Type B pancreatic cell (in vitro differentiated cells): ENCODE measurements around the gene ADIRF. TPM values are rescaled to one million over a fixed set of nuclear protein-coding genes. Genes with fewer than 3 reads are reported as not detected.
"Not testable (repeated sequence)": the region's sequence is repeated elsewhere in the genome, so short reads cannot be mapped to it uniquely, and the experiment has no call there.

Experiments used
- DNase-seq: peaks from one replicate; pipeline ENCODE4 v3.0.0; 2021; ENCODE audit warnings: mixed read lengths; ENCODE audit not compliant: unreplicated experiment; ENCODE audit errors: extremely low spot score
- H3K27ac Mint-ChIP-seq: 2 replicates; pipeline ENCODE4 v1.8.0; 2021; ENCODE audit warnings: mild to moderate bottlenecking, mixed read lengths
- H3K27me3 Mint-ChIP-seq: 2 replicates; pipeline ENCODE4 v1.8.0; 2021; ENCODE audit warnings: mixed read lengths
- H3K36me3 Mint-ChIP-seq: 2 replicates; pipeline ENCODE4 v1.8.0; 2021; ENCODE audit warnings: mixed read lengths
- H3K4me1 Mint-ChIP-seq: one replicate; pipeline ENCODE4 v1.8.0; 2021; ENCODE audit warnings: mixed read lengths; ENCODE audit not compliant: unreplicated experiment
- H3K4me3 Mint-ChIP-seq: 2 replicates; pipeline ENCODE4 v1.8.0; 2021; ENCODE audit warnings: mild to moderate bottlenecking, mixed read lengths
- H3K9me3 Mint-ChIP-seq: 2 replicates; pipeline ENCODE4 v1.8.0; 2021; ENCODE audit warnings: mixed read lengths
- CTCF ChIP-seq: fragments of 200-600 bp; sonication (generic); conservative IDR thresholded peaks from 2 replicates; pipeline ENCODE4 v1.5.0; 2021; ENCODE audit warnings: antibody characterized with exemption, mild to moderate bottlenecking
- total RNA-seq: library from RNA; stranded (reverse); gene quantifications from 2 replicates; pipeline ENCODE4 v1.2.1, GENCODE V29; 2021; ENCODE audit warnings: low replicate concordance

The ADIRF gene
- total RNA-seq, 1 donor from 2014 or later, result not detected

- Mint-ChIP-seq H3K4me1 (no peaks in the 10 kb centered on the region), H3K4me3 (no peak overlapping the region), H3K27ac (no peak overlapping the region), H3K27me3 (no peaks in the 10 kb centered on the region), H3K9me3 (no peaks in the 10 kb centered on the region), H3K36me3 (no peaks in the 10 kb centered on the region)
- no peak for TF ChIP-seq CTCF
- no peak for DNase-seq
Observed at GRCh38 chr10:86992456-86992855, 24.2 kb downstream of the ADIRF start.

- no peaks in the 10 kb centered on the region for H3K27me3 Mint-ChIP-seq
- TF ChIP-seq CTCF, result no peak
- DNase-seq, result no peak
- no peaks in the 10 kb centered on the region for H3K9me3 Mint-ChIP-seq
- no peak overlapping the region for H3K4me3 Mint-ChIP-seq
- H3K36me3 Mint-ChIP-seq, result no peaks in the 10 kb centered on the region
- no peaks in the 10 kb centered on the region for H3K4me1 Mint-ChIP-seq
- H3K27ac Mint-ChIP-seq, result no peak overlapping the region
Observed at GRCh38 chr10:86992929-86993328, 24.6 kb downstream of the ADIRF start.

- H3K27ac Mint-ChIP-seq, H3K9me3 Mint-ChIP-seq, H3K36me3 Mint-ChIP-seq, H3K27me3 Mint-ChIP-seq, H3K4me1 Mint-ChIP-seq, H3K4me3 Mint-ChIP-seq, DNase-seq: not testable (repeated sequence)
Observed at GRCh38 chr10:86999802-87000403, 31.6 kb downstream of the ADIRF start.

GRCh38 chr10:87000491-87000890 lies 32.2 kb downstream of the ADIRF start:
- DNase-seq, result no peak

GRCh38 chr10:87007124-87007523 lies 38.8 kb downstream of the ADIRF start:
- H3K9me3 Mint-ChIP-seq, H3K27me3 Mint-ChIP-seq, H3K36me3 Mint-ChIP-seq: not testable (repeated sequence)

More at GRCh38 chr10:87000491-87000890, 32.2 kb downstream of the ADIRF start:
- Mint-ChIP-seq H3K9me3 (no peaks in the 10 kb centered on the region), H3K27me3 (no peaks in the 10 kb centered on the region), H3K27ac (no peak overlapping the region), H3K36me3 (no peaks in the 10 kb centered on the region), H3K4me3 (no peak overlapping the region), H3K4me1 (no peaks in the 10 kb centered on the region)
- TF ChIP-seq CTCF, result no peak

GRCh38 chr10:87007674-87008073 lies 39.4 kb downstream of the ADIRF start:
- not testable (repeated sequence) for H3K36me3 Mint-ChIP-seq, DNase-seq, H3K27ac Mint-ChIP-seq, H3K4me1 Mint-ChIP-seq, H3K9me3 Mint-ChIP-seq, H3K27me3 Mint-ChIP-seq, H3K4me3 Mint-ChIP-seq

More at GRCh38 chr10:87007124-87007523, 38.8 kb downstream of the ADIRF start:
- not testable (repeated sequence) for H3K4me1 Mint-ChIP-seq, H3K4me3 Mint-ChIP-seq, DNase-seq
- H3K27ac Mint-ChIP-seq, result peak overlapping the region; percentile 27

DNA sequence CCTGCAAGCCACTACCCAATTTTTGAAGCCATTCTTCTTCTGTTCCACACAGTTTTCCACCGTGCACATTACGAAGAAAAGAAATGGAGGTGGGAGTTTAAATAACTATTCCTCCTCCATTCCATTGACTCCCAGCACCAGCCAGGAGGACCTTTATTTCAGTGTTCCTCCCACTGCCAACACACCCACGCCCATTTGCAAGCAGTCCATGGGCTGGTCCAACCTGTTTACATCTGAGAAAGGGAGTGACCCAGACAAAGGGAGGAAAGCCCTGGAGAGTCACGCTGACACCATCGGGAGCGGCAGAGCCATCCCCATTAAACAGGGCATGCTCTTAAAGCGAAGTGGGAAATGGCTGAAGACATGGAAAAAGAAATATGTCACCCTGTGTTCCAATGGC lies 40.0 kb downstream of the ADIRF start:
- H3K4me3 Mint-ChIP-seq, H3K4me1 Mint-ChIP-seq, H3K36me3 Mint-ChIP-seq, H3K9me3 Mint-ChIP-seq, DNase-seq, H3K27me3 Mint-ChIP-seq: not testable (repeated sequence)
- H3K27ac Mint-ChIP-seq, result peak overlapping the region; percentile 50

GRCh38 chr10:87009134-87009696 lies 40.9 kb downstream of the ADIRF start:
- H3K36me3 Mint-ChIP-seq, DNase-seq, H3K4me3 Mint-ChIP-seq, H3K27ac Mint-ChIP-seq, H3K4me1 Mint-ChIP-seq, H3K9me3 Mint-ChIP-seq, H3K27me3 Mint-ChIP-seq: not testable (repeated sequence)

GRCh38 chr10:87013528-87013927 lies 45.2 kb downstream of the ADIRF start:
- not testable (repeated sequence) for DNase-seq, H3K4me3 Mint-ChIP-seq, H3K27ac Mint-ChIP-seq, H3K36me3 Mint-ChIP-seq, H3K9me3 Mint-ChIP-seq, H3K27me3 Mint-ChIP-seq, H3K4me1 Mint-ChIP-seq

DNA sequence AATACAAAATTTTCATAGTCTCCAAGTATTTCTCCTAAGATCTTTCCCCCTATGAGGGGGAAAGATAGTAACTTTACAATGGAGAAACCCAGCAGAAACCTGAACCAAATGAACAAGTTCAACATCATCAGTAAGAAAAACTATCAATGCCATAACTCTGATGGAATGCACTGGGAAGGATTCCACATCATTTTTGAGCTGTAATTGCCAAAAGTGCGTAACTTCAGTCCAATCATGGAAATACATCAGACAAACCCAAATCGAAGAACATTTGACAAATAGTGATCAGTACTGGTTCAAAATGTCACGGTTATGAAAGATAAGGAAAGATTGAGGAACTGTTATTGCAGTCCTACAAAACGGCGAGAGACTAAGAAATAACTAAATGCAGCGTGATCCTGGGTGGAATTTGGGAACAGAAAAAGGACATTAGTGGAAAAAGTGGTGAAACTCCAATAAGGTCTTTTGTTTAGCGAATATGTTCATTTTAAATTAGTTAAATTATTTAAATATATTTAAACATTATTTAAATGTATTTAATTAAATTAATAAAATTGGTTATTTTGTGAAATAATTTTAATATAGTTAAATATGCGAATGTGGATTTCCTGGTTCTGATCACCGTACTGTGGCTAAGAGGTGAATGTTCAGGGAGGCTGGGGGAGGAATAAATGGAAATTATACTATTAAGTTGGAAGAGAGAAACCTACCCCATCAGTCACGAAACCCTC lies 46.9 kb downstream of the ADIRF start:
- not testable (repeated sequence) for H3K27ac Mint-ChIP-seq

DNA sequence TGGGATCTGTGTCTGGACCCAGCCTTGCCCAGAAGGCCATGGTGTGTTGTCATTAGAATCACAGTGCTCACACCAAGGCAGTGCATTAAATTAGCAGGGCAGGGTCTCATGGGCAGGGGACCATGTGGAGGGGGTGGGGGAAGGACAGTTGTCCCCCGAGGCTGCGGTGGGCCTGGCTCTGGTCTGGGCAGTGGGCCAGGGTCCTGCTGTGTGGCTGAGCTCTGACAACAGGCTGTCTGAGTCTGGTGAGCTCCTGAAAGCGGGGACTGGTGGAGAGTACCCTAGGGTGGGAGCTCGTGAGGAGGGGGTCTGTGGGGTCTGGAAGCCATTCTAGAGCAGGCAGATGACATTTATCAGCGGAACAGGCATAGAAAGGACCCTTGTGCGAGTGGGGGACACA lies 49.8 kb downstream of the ADIRF start:
- H3K4me3 Mint-ChIP-seq, result not testable (repeated sequence)

More for the DNA sequence above, 46.9 kb downstream of the ADIRF start:
- not testable (repeated sequence) for H3K27me3 Mint-ChIP-seq, H3K9me3 Mint-ChIP-seq, H3K4me3 Mint-ChIP-seq, H3K36me3 Mint-ChIP-seq, DNase-seq, H3K4me1 Mint-ChIP-seq

More for the DNA sequence above, 49.8 kb downstream of the ADIRF start:
- not testable (repeated sequence) for DNase-seq, H3K27me3 Mint-ChIP-seq, H3K36me3 Mint-ChIP-seq, H3K27ac Mint-ChIP-seq, H3K4me1 Mint-ChIP-seq, H3K9me3 Mint-ChIP-seq
